ENCODE results near the gene ITGAD. TPM values are rescaled to one million over a fixed set of nuclear protein-coding genes. Genes with fewer than 3 reads are reported as not detected.
A peak's percentile ranks its signal among the peaks of the same experiment; 100 is the strongest.

ITGAD gene
- total RNA-seq, 1 donor from 2014 or later, result not detected

GRCh38 chr16:31470615-31471014, 77.5 kb downstream of the ITGAD start:
- no peak for DNase-seq (ENCODE audit: low spot score)
- intact Hi-C loops (cut with DNase I), result no loop called here

GRCh38 chr16:31471241-31471874, 78.2 kb downstream of the ITGAD start:
- no peak for DNase-seq (ENCODE audit: low spot score)
- intact Hi-C loops (cut with DNase I), result no loop called here

DNA sequence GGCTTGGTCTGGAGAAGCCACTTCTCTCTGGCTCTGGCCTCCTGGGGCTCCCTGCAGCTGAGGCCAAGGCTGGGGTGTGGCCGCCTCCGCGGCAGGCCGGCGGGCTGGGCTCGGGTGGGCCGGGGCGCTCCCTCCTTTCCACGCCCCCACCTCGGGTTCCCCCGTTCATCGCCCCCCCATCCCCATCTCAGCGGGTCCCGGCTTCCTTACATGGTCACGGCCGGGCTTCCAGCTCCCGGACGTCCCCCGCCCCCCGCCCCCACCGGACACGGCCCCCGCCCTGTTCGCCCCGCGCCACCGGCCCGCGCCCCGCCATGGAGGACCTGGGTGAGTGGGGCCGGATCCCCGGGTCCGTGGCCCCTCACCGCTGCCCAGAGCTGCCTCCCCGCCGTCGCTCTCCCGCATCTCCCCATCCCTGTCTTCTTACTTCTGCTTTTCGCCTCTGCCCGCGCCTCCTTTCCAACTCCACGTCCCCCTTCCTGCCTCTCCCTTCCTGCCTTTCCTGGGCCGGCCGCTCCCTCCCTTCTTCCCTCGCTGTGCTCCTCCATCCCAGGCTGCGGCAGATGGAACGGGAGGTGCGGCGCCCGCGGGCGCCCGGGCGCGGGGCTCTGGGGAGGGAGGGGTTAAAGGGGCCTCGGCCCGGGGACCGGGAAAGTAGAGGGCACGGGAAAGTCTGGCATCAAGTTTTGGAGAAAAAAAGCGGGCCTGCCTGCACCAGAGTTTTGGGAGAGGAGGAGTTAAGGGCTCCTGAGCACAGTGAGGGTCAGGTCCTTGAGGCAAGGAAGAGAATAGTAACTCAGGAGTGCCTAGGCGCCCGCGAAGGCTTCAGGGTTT, 79.0 kb downstream of the ITGAD start, which contains the start of gene TGFB1I1:
TGFB1I1 (plus strand) TSS at position 278 of the 834 bp plus-strand sequence; CDS start at position 315, 37 bp downstream.
- no peak for DNase-seq (ENCODE audit: low spot score)
- intact Hi-C loops (cut with DNase I), result no loop called here

- intact Hi-C loops (cut with DNase I), result no loop called here
These were observed 79.6 kb downstream of the ITGAD start for GRCh38 chr16:31472709-31473203.

DNA sequence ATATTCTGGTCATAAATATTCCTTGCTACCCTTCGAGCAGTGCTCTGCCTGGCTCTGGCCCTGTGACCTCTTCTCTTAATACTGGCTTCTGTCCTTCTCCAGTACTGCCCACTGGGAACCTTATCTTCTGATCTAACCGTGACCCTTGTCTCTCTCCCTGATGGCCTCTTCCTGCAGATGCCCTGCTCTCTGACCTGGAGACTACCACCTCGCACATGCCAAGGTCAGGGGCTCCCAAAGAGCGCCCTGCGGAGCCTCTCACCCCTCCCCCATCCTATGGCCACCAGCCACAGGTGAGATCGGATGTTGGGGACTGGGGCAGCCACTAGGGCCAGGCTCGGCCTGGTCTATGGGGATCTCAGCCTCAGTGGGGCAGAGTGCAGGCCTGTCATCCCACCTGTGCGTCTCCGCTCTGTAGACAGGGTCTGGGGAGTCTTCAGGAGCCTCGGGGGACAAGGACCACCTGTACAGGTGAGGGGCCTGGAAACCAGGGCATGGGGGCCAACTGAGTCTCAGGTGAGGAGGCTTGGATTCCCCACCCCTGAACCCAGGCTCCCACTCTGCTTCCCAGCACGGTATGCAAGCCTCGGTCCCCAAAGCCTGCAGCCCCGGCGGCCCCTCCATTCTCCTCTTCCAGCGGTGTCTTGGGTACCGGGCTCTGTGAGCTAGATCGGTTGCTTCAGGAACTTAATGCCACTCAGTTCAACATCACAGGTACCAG, 80.3 kb downstream of the ITGAD start:
- no peak for DNase-seq (ENCODE audit: low spot score)
- intact Hi-C loops (cut with DNase I), result no loop called here

More at GRCh38 chr16:31472709-31473203, 79.6 kb downstream of the ITGAD start:
- DNase-seq (ENCODE audit: low spot score), result peak; percentile 94

GRCh38 chr16:31474173-31474714, 81.1 kb downstream of the ITGAD start:
- intact Hi-C loops (cut with DNase I), result loop anchor here (2.0 kb wide), 1 partner anchor 35 kb away; the partner anchor contains the start of gene RUSF1
- DNase-seq (ENCODE audit: low spot score), result no peak

- DNase-seq (ENCODE audit: low spot score), result no peak
- intact Hi-C loops (cut with DNase I), result loop anchor here (2.0 kb wide), 1 partner anchor 34 kb away; the partner anchor contains the start of gene RUSF1
These were observed 81.9 kb downstream of the ITGAD start for GRCh38 chr16:31474773-31475738.

- DNase-seq (ENCODE audit: low spot score), result no peak
- intact Hi-C loops (cut with DNase I), result loop anchor here (2.0 kb wide), 1 partner anchor 33 kb away; the partner anchor contains the start of gene RUSF1
These were observed 82.8 kb downstream of the ITGAD start for GRCh38 chr16:31475946-31476302.

Other genes with a start within 250 kb of the ITGAD start
- gene PRSS36, start 243.3 kb upstream of the ITGAD start, total RNA-seq, result 1.1 TPM
- 158 TPM for gene FUS, start 213.2 kb upstream of the ITGAD start, total RNA-seq
- gene PYCARD, start 190.6 kb upstream of the ITGAD start, total RNA-seq, result 3.2 TPM
- gene TRIM72, start 179.2 kb upstream of the ITGAD start, total RNA-seq, result 2.4 TPM
- gene PYDC1, start 176.2 kb upstream of the ITGAD start, total RNA-seq, result not detected
- gene ITGAM, start 133.4 kb upstream of the ITGAD start, total RNA-seq, result 4.8 TPM
- 5.9 TPM for gene ITGAX, start 38.2 kb upstream of the ITGAD start, total RNA-seq
- 890 TPM for gene COX6A2, start 35.0 kb downstream of the ITGAD start, total RNA-seq
- 1.9 TPM for gene ZNF843, start 49.5 kb downstream of the ITGAD start, total RNA-seq
- gene ARMC5, start 66.2 kb downstream of the ITGAD start, total RNA-seq, result 6.2 TPM
- 57.8 TPM for gene TGFB1I1, start 78.8 kb downstream of the ITGAD start, total RNA-seq
- gene SLC5A2, start 89.8 kb downstream of the ITGAD start, total RNA-seq, result not detected
- 32.6 TPM for gene RUSF1, start 115.1 kb downstream of the ITGAD start, total RNA-seq
- 1.7 TPM for gene AHSP, start 134.6 kb downstream of the ITGAD start, total RNA-seq